Measurements from ENCODE around the gene THAP2. TPM values are rescaled to one million over a fixed set of nuclear protein-coding genes. Genes with fewer than 3 reads are reported as not detected.

THAP2 gene
- total and polyA plus RNA-seq, 2 experiments from 2014 or later = 4.7 to 16.5 TPM

DNA sequence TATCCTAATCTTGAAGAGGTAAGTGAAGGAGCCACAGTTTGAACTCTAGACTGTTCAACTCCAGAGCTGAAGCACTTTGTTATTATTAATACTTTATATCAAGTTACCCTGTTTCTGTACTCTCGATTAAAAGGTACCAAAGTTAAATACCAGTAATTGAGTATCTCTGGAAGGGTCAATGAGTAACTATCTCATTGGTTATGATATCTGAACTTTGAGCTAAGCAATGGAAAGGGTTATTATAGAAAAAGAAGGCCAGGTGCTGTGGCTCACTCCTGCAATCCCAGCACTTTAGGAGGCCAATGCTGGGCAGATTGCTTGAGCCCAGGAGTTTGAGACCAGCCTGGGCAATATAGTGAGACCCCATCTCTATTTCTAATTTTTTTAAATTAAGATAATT lies 31.7 kb downstream of the THAP2 start:
- H3K27me3 ChIP-seq (ENCODE audit: insufficient read depth) = no peaks in the 10 kb centered on the region
- DNase-seq (ENCODE audit: low spot score) (no peak), ATAC-seq (no peak)
- H3K27ac ChIP-seq (ENCODE audit: low read depth) = no peak overlapping the region
- H3K4me3 ChIP-seq = no peak overlapping the region
- no peaks in the 10 kb centered on the region for H3K9me2 ChIP-seq (ENCODE audit: insufficient read depth)
- no peaks in the 10 kb centered on the region for H3K9me3 Mint-ChIP-seq
- no peaks in the 10 kb centered on the region for H3K27me3 Mint-ChIP-seq (ENCODE audit: insufficient read depth, low read depth, poor library complexity)
- H3F3A ChIP-seq (replicated peaks; ENCODE audit: low read depth) = no peaks in the 10 kb centered on the region
- H3K36me3 Mint-ChIP-seq (ENCODE audit: low read depth) = peaks cover 17% of the 10 kb centered on the region; the same call in 2 of the 3 replicates
- no peaks in the 10 kb centered on the region; the same call in 1 of the 2 replicates for H3K36me3 ChIP-seq (ENCODE audit: insufficient read depth)
- H3K27ac Mint-ChIP-seq = no peak overlapping the region
- peaks cover 6% of the 10 kb centered on the region; the same call in 1 of the 3 replicates for H3K4me1 Mint-ChIP-seq
- no peaks in the 10 kb centered on the region for H3K79me2 ChIP-seq (replicated peaks; ENCODE audit: insufficient read depth)
- H3K4me3 Mint-ChIP-seq = no peak overlapping the region
- H3K4me2 ChIP-seq = no peak overlapping the region
- no peaks in the 10 kb centered on the region for H3K4me1 ChIP-seq (ENCODE audit: insufficient read depth)
- TF ChIP-seq STAT1 (IDR thresholded peaks at IDR 0.05; ENCODE audit: unreplicated experiment) (no peak), EZH2phosphoT487 (IDR thresholded peaks at IDR 0.05; ENCODE audit: unreplicated experiment) (no peak), JUNB (IDR thresholded peaks at IDR 0.05; ENCODE audit: unreplicated experiment) (no peak), EZH2 (IDR thresholded peaks at IDR 0.05; ENCODE audit: low read depth, unreplicated experiment) (no peak), CREB1 (CRISPR knock-in tag; IDR thresholded peaks at IDR 0.05; ENCODE audit: low read depth) (no peak), ZNF331 (CRISPR knock-in tag; IDR thresholded peaks at IDR 0.05; ENCODE audit: low read depth) (no peak), ZNF114 (CRISPR knock-in tag; IDR thresholded peaks at IDR 0.05) (no peak), NANOG (IDR thresholded peaks at IDR 0.05; ENCODE audit: borderline replicate concordance) (no peak)
- TF ChIP-seq, protein P1, sequence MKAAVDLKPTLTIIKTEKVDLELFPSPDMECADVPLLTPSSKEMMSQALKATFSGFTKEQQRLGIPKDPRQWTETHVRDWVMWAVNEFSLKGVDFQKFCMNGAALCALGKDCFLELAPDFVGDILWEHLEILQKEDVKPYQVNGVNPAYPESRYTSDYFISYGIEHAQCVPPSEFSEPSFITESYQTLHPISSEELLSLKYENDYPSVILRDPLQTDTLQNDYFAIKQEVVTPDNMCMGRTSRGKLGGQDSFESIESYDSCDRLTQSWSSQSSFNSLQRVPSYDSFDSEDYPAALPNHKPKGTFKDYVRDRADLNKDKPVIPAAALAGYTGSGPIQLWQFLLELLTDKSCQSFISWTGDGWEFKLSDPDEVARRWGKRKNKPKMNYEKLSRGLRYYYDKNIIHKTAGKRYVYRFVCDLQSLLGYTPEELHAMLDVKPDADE (IDR thresholded peaks at IDR 0.05) = no peak
- TF ChIP-seq, protein P2, sequence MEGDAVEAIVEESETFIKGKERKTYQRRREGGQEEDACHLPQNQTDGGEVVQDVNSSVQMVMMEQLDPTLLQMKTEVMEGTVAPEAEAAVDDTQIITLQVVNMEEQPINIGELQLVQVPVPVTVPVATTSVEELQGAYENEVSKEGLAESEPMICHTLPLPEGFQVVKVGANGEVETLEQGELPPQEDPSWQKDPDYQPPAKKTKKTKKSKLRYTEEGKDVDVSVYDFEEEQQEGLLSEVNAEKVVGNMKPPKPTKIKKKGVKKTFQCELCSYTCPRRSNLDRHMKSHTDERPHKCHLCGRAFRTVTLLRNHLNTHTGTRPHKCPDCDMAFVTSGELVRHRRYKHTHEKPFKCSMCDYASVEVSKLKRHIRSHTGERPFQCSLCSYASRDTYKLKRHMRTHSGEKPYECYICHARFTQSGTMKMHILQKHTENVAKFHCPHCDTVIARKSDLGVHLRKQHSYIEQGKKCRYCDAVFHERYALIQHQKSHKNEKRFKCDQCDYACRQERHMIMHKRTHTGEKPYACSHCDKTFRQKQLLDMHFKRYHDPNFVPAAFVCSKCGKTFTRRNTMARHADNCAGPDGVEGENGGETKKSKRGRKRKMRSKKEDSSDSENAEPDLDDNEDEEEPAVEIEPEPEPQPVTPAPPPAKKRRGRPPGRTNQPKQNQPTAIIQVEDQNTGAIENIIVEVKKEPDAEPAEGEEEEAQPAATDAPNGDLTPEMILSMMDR (conservative IDR thresholded peaks at IDR 0.05; ENCODE audit: low read depth in 2 of 2) = no peak
- TF ChIP-seq, protein P3, sequence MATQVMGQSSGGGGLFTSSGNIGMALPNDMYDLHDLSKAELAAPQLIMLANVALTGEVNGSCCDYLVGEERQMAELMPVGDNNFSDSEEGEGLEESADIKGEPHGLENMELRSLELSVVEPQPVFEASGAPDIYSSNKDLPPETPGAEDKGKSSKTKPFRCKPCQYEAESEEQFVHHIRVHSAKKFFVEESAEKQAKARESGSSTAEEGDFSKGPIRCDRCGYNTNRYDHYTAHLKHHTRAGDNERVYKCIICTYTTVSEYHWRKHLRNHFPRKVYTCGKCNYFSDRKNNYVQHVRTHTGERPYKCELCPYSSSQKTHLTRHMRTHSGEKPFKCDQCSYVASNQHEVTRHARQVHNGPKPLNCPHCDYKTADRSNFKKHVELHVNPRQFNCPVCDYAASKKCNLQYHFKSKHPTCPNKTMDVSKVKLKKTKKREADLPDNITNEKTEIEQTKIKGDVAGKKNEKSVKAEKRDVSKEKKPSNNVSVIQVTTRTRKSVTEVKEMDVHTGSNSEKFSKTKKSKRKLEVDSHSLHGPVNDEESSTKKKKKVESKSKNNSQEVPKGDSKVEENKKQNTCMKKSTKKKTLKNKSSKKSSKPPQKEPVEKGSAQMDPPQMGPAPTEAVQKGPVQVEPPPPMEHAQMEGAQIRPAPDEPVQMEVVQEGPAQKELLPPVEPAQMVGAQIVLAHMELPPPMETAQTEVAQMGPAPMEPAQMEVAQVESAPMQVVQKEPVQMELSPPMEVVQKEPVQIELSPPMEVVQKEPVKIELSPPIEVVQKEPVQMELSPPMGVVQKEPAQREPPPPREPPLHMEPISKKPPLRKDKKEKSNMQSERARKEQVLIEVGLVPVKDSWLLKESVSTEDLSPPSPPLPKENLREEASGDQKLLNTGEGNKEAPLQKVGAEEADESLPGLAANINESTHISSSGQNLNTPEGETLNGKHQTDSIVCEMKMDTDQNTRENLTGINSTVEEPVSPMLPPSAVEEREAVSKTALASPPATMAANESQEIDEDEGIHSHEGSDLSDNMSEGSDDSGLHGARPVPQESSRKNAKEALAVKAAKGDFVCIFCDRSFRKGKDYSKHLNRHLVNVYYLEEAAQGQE (IDR thresholded peaks at IDR 0.05; ENCODE audit: unreplicated experiment) = no peak
- TF ChIP-seq, protein P4, sequence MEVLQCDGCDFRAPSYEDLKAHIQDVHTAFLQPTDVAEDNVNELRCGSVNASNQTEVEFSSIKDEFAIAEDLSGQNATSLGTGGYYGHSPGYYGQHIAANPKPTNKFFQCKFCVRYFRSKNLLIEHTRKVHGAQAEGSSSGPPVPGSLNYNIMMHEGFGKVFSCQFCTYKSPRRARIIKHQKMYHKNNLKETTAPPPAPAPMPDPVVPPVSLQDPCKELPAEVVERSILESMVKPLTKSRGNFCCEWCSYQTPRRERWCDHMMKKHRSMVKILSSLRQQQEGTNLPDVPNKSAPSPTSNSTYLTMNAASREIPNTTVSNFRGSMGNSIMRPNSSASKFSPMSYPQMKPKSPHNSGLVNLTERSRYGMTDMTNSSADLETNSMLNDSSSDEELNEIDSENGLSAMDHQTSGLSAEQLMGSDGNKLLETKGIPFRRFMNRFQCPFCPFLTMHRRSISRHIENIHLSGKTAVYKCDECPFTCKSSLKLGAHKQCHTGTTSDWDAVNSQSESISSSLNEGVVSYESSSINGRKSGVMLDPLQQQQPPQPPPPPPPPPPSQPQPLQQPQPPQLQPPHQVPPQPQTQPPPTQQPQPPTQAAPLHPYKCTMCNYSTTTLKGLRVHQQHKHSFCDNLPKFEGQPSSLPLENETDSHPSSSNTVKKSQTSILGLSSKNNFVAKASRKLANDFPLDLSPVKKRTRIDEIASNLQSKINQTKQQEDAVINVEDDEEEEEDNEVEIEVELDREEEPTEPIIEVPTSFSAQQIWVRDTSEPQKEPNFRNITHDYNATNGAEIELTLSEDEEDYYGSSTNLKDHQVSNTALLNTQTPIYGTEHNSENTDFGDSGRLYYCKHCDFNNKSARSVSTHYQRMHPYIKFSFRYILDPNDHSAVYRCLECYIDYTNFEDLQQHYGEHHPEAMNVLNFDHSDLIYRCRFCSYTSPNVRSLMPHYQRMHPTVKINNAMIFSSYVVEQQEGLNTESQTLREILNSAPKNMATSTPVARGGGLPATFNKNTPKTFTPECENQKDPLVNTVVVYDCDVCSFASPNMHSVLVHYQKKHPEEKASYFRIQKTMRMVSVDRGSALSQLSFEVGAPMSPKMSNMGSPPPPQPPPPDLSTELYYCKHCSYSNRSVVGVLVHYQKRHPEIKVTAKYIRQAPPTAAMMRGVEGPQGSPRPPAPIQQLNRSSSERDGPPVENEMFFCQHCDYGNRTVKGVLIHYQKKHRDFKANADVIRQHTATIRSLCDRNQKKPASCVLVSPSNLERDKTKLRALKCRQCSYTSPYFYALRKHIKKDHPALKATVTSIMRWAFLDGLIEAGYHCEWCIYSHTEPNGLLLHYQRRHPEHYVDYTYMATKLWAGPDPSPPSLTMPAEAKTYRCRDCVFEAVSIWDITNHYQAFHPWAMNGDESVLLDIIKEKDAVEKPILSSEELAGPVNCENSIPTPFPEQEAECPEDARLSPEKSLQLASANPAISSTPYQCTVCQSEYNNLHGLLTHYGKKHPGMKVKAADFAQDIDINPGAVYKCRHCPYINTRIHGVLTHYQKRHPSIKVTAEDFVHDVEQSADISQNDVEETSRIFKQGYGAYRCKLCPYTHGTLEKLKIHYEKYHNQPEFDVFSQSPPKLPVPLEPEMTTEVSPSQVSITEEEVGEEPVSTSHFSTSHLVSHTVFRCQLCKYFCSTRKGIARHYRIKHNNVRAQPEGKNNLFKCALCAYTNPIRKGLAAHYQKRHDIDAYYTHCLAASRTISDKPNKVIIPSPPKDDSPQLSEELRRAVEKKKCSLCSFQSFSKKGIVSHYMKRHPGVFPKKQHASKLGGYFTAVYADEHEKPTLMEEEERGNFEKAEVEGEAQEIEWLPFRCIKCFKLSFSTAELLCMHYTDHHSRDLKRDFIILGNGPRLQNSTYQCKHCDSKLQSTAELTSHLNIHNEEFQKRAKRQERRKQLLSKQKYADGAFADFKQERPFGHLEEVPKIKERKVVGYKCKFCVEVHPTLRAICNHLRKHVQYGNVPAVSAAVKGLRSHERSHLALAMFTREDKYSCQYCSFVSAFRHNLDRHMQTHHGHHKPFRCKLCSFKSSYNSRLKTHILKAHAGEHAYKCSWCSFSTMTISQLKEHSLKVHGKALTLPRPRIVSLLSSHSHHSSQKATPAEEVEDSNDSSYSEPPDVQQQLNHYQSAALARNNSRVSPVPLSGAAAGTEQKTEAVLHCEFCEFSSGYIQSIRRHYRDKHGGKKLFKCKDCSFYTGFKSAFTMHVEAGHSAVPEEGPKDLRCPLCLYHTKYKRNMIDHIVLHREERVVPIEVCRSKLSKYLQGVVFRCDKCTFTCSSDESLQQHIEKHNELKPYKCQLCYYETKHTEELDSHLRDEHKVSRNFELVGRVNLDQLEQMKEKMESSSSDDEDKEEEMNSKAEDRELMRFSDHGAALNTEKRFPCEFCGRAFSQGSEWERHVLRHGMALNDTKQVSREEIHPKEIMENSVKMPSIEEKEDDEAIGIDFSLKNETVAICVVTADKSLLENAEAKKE (CRISPR knock-in tag; IDR thresholded peaks at IDR 0.05) = no peak
- H2AFZ ChIP-seq = no peak overlapping the region
- no peaks in the 10 kb centered on the region for H4K20me1 ChIP-seq (replicated peaks; ENCODE audit: insufficient read depth)

All from GM23338 (cell line).